AG10803 (cell line): ENCODE data around the gene SLC7A4.
"Not testable (repeated sequence)": the region's sequence is repeated elsewhere in the genome, so short reads cannot be mapped to it uniquely, and the experiment has no call there.

Experiments
- DNase-seq: peaks from one replicate; pipeline ENCODE4 v3.0.0; 2010; ENCODE audit warnings: low read depth
- H3K4me3 ChIP-seq: 2 replicates; pipeline ENCODE4 v1.5.1; 2011; ENCODE audit warnings: mild to moderate bottlenecking, low read length, control low read depth
- CTCF ChIP-seq: conservative IDR thresholded peaks from 2 replicates; pipeline ENCODE4 v1.5.1; 2011; ENCODE audit warnings: mild to moderate bottlenecking, low read length, control low read depth, inconsistent platforms

Gene SLC7A4

GRCh38 chr22:21010426-21011113 lies 21.8 kb downstream of the SLC7A4 start:
- H3K4me3 ChIP-seq: no peak overlapping the region
- no peak for DNase-seq
- TF ChIP-seq CTCF: no peak

GRCh38 chr22:21009638-21010425 lies 22.5 kb downstream of the SLC7A4 start:
- peak; percentile 33 for DNase-seq
- no peak for TF ChIP-seq CTCF

GRCh38 chr22:21009208-21009607 lies 23.2 kb downstream of the SLC7A4 start:
- not testable (repeated sequence) for DNase-seq, H3K4me3 ChIP-seq

More at GRCh38 chr22:21009638-21010425, 22.5 kb downstream of the SLC7A4 start:
- H3K4me3 ChIP-seq: no peak overlapping the region

- no peak overlapping the region for H3K4me3 ChIP-seq
- no peak for DNase-seq
- TF ChIP-seq CTCF: no peak
Observed at GRCh38 chr22:21003782-21004181, 28.6 kb downstream of the SLC7A4 start.

- DNase-seq: peak; percentile 93
- peak within 1 kb of the TSS; percentile 91 for H3K4me3 ChIP-seq
- TF ChIP-seq CTCF: no peak
Observed at GRCh38 chr22:21001601-21002325, 30.6 kb downstream of the SLC7A4 start, which contains the start of gene THAP7. Gene THAP7, minus strand, starts transcription at chr22:21002118. Its CDS starts 207 bp downstream, at chr22:21001911.

- peak overlapping the region; percentile 91 for H3K4me3 ChIP-seq
- DNase-seq: no peak
- TF ChIP-seq CTCF: no peak
Observed at GRCh38 chr22:21000987-21001600, 31.3 kb downstream of the SLC7A4 start.
